ENCODE data around the gene ZNF165. TPM values are rescaled to one million over a fixed set of nuclear protein-coding genes. Genes with fewer than 3 reads are reported as not detected.

ZNF165 gene
- total RNA-seq, 1 donor from 2014 or later: 9.7 TPM

GRCh38 chr6:28107506-28107905 is 27.1 kb downstream of the ZNF165 start:
- Mint-ChIP-seq H3K27me3 (peaks cover 21% of the 10 kb centered on the region), H3K9me3 (ENCODE audit: low read depth) (no peaks in the 10 kb centered on the region), H3K4me3 (ENCODE audit: low read depth) (no peak overlapping the region), H3K4me1 (ENCODE audit: low read depth) (peaks cover 7% of the 10 kb centered on the region), H3K36me3 (ENCODE audit: insufficient read depth) (no peaks in the 10 kb centered on the region), H3K27ac (no peak overlapping the region)
- DNase-seq (ENCODE audit: low spot score, unreplicated experiment): no peak
- TF ChIP-seq, protein P1, sequence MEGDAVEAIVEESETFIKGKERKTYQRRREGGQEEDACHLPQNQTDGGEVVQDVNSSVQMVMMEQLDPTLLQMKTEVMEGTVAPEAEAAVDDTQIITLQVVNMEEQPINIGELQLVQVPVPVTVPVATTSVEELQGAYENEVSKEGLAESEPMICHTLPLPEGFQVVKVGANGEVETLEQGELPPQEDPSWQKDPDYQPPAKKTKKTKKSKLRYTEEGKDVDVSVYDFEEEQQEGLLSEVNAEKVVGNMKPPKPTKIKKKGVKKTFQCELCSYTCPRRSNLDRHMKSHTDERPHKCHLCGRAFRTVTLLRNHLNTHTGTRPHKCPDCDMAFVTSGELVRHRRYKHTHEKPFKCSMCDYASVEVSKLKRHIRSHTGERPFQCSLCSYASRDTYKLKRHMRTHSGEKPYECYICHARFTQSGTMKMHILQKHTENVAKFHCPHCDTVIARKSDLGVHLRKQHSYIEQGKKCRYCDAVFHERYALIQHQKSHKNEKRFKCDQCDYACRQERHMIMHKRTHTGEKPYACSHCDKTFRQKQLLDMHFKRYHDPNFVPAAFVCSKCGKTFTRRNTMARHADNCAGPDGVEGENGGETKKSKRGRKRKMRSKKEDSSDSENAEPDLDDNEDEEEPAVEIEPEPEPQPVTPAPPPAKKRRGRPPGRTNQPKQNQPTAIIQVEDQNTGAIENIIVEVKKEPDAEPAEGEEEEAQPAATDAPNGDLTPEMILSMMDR (IDR thresholded peaks at IDR 0.05; ENCODE audit: unreplicated experiment): no peak

DNA sequence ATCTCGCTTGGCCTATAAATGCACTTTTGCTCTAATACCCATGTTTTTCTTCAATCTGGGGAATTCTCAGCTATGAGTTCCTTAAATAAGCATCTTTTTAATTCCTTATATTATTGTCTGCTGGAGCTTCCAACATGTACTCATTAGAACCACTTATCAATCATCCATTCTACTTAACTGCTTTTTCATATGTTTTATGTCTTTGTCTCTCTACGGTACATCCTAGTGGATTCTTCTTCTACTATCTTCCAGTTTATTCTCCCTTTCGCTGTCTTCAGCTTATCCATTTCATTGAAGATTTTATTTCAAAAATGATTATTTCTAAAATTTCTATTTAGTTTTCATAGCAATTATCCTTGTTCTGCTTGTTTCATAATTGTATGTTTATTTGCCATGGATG is 31.6 kb downstream of the ZNF165 start:
- peaks cover 18% of the 10 kb centered on the region for H3K27me3 Mint-ChIP-seq
- no peak for DNase-seq (ENCODE audit: low spot score, unreplicated experiment)
- TF ChIP-seq, protein P1 (IDR thresholded peaks at IDR 0.05; ENCODE audit: unreplicated experiment): no peak
- no peak overlapping the region for H3K27ac Mint-ChIP-seq
- H3K4me3 Mint-ChIP-seq (ENCODE audit: low read depth): no peak overlapping the region
- H3K4me1 Mint-ChIP-seq (ENCODE audit: low read depth): no peaks in the 10 kb centered on the region
- no peaks in the 10 kb centered on the region for H3K9me3 Mint-ChIP-seq (ENCODE audit: low read depth)
- peaks cover 16% of the 10 kb centered on the region for H3K36me3 Mint-ChIP-seq (ENCODE audit: insufficient read depth)

DNA sequence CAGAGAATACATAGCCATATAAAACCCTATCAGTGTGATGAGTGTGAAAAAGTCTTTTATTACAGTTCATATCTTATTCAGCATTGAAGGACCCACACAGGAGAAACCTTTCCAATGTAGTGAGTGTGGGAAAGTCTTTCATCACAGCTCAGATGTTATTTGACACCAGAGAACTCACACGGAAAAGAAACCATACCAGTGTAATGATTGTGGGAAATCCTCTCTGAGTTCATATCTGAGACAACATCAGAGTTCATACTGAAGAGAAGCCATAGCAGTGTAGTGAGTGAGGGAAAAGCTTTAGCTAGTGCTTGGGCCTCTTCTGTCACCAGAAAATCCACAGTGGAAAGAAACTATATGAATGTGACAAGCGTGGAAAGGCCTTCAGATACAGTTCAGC is 35.4 kb downstream of the ZNF165 start:
- TF ChIP-seq, protein P1 (IDR thresholded peaks at IDR 0.05; ENCODE audit: unreplicated experiment): no peak
- Mint-ChIP-seq H3K36me3 (ENCODE audit: insufficient read depth) (peaks cover 21% of the 10 kb centered on the region), H3K27me3 (no peaks in the 10 kb centered on the region), H3K4me3 (ENCODE audit: low read depth) (no peak overlapping the region), H3K4me1 (ENCODE audit: low read depth) (no peaks in the 10 kb centered on the region), H3K27ac (no peak overlapping the region), H3K9me3 (ENCODE audit: low read depth) (no peaks in the 10 kb centered on the region)
- no peak for DNase-seq (ENCODE audit: low spot score, unreplicated experiment)

DNA sequence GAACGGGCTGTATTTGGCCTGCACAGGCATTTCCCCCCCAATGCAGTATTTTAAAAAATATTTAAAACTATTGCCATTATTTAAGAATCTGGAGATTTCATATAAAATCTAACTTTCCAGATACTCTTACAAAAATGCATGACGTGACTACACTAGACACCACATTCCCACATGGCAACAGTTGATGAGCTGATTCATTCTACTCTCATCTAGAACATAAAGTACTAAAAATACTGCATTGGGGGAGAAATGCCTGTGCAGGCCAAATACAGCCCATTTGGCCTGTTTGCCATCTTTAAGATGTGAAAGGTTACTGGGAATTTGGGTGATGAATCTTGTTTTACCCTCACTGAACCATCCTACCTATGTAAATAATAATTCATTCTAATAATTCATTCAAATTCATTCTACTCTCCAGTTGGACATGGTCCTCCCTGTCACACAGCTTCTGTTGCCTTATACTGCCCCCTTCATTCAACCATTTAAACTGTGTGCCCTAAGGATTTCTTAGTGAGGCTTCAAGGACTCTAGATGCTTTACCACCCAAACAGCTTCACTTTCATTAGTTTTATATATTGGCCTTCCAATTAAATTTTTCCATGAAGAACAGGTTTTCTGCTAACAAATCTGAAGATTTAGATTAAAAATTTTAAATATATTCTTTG is 37.1 kb downstream of the ZNF165 start:
- peaks cover 22% of the 10 kb centered on the region for H3K36me3 Mint-ChIP-seq (ENCODE audit: insufficient read depth)
- H3K9me3 Mint-ChIP-seq (ENCODE audit: low read depth): no peaks in the 10 kb centered on the region
- no peaks in the 10 kb centered on the region for H3K27me3 Mint-ChIP-seq
- no peaks in the 10 kb centered on the region for H3K4me1 Mint-ChIP-seq (ENCODE audit: low read depth)
- no peak for DNase-seq (ENCODE audit: low spot score, unreplicated experiment)
- H3K4me3 Mint-ChIP-seq (ENCODE audit: low read depth): no peak overlapping the region
- TF ChIP-seq, protein P1 (IDR thresholded peaks at IDR 0.05; ENCODE audit: unreplicated experiment): no peak
- H3K27ac Mint-ChIP-seq: no peak overlapping the region

GRCh38 chr6:28118217-28118616 is 37.8 kb downstream of the ZNF165 start:
- no peak for DNase-seq (ENCODE audit: low spot score, unreplicated experiment)
- H3K27ac Mint-ChIP-seq: no peak overlapping the region
- H3K9me3 Mint-ChIP-seq (ENCODE audit: low read depth): no peaks in the 10 kb centered on the region
- no peak overlapping the region for H3K4me3 Mint-ChIP-seq (ENCODE audit: low read depth)
- H3K4me1 Mint-ChIP-seq (ENCODE audit: low read depth): no peaks in the 10 kb centered on the region
- H3K27me3 Mint-ChIP-seq: no peaks in the 10 kb centered on the region
- peaks cover 24% of the 10 kb centered on the region for H3K36me3 Mint-ChIP-seq (ENCODE audit: insufficient read depth)
- TF ChIP-seq, protein P1 (IDR thresholded peaks at IDR 0.05; ENCODE audit: unreplicated experiment): no peak
